CMK (cell line): ENCODE results near the gene KIAA1549.
"Not testable (repeated sequence)": the region's sequence is repeated elsewhere in the genome, so short reads cannot be mapped to it uniquely, and the experiment has no call there.

Source experiments
- DNase-seq: peaks from one replicate; pipeline ENCODE4 v3.0.0-alpha.2; 2010; ENCODE audit warnings: low read depth

KIAA1549 gene

GRCh38 chr7:138849701-138850100 is 131.5 kb downstream of the KIAA1549 start:
- DNase-seq = no peak

GRCh38 chr7:138848056-138848980 is 132.9 kb downstream of the KIAA1549 start:
- DNase-seq = no peak

- no peak for DNase-seq
These were observed 135.5 kb downstream of the KIAA1549 start for GRCh38 chr7:138845711-138846110.

- no peak for DNase-seq
These were observed 137.3 kb downstream of the KIAA1549 start for GRCh38 chr7:138843632-138844580.

- DNase-seq = no peak
These were observed 139.1 kb downstream of the KIAA1549 start for GRCh38 chr7:138842111-138842510.

- no peak for DNase-seq
These were observed 143.0 kb downstream of the KIAA1549 start for GRCh38 chr7:138838166-138838565.

- DNase-seq = no peak
These were observed 143.6 kb downstream of the KIAA1549 start for GRCh38 chr7:138837627-138838026.

- DNase-seq = no peak
These were observed 146.1 kb downstream of the KIAA1549 start for GRCh38 chr7:138835087-138835486.

GRCh38 chr7:138834583-138834982 is 146.6 kb downstream of the KIAA1549 start:
- no peak for DNase-seq

GRCh38 chr7:138833596-138833995 is 147.6 kb downstream of the KIAA1549 start:
- no peak for DNase-seq

GRCh38 chr7:138832966-138833365 is 148.2 kb downstream of the KIAA1549 start:
- no peak for DNase-seq

- no peak for DNase-seq
These were observed 151.9 kb downstream of the KIAA1549 start for GRCh38 chr7:138829335-138829734.

- DNase-seq = no peak
These were observed 152.9 kb downstream of the KIAA1549 start for GRCh38 chr7:138828302-138828701.

GRCh38 chr7:138825049-138825721 is 156.0 kb downstream of the KIAA1549 start:
- DNase-seq = no peak

GRCh38 chr7:138822867-138823535 is 158.2 kb downstream of the KIAA1549 start:
- DNase-seq = no peak

- DNase-seq = no peak
These were observed 159.3 kb downstream of the KIAA1549 start for GRCh38 chr7:138821912-138822311.

- no peak for DNase-seq
These were observed 161.6 kb downstream of the KIAA1549 start for GRCh38 chr7:138819625-138820024.

GRCh38 chr7:138816650-138817049 is 164.5 kb downstream of the KIAA1549 start:
- no peak for DNase-seq

GRCh38 chr7:138814816-138815332 is 166.3 kb downstream of the KIAA1549 start:
- no peak for DNase-seq

- no peak for DNase-seq
These were observed 167.2 kb downstream of the KIAA1549 start for GRCh38 chr7:138813945-138814344.

GRCh38 chr7:138811327-138811726 is 169.9 kb downstream of the KIAA1549 start:
- not testable (repeated sequence) for DNase-seq
